Hepatocyte (in vitro differentiated cells): ENCODE data around the gene RAD51D. TPM values are rescaled to one million over a fixed set of nuclear protein-coding genes. Genes with fewer than 3 reads are reported as not detected.

Experiments used
- DNase-seq: peaks from one replicate; pipeline ENCODE4 v3.0.0-alpha.2; 2016; ENCODE audit warnings: low spot score
- H2AFZ ChIP-seq: fragments of 200-600 bp; sonication (generic); 2 replicates; pipeline ENCODE4 v1.6.0; 2016; ENCODE audit warnings: antibody characterized with exemption, mild to moderate bottlenecking
- H3K27ac ChIP-seq: fragments of 200-600 bp; sonication (generic); 2 replicates; pipeline ENCODE4 v1.5.1; 2016; ENCODE audit warnings: mild to moderate bottlenecking
- H3K27me3 ChIP-seq: fragments of 200-600 bp; sonication (generic); 2 replicates; pipeline ENCODE4 v1.6.1; 2016
- H3K36me3 ChIP-seq: fragments of 200-600 bp; sonication (generic); replicated peaks from 2 replicates; pipeline ENCODE4 v1.5.1; 2016; ENCODE audit warnings: low read depth; ENCODE audit not compliant: insufficient read depth
- H3K4me1 ChIP-seq: fragments of 200-600 bp; sonication (generic); 2 replicates; pipeline ENCODE4 v1.5.1; 2016; ENCODE audit warnings: mild to moderate bottlenecking, moderate library complexity; ENCODE audit not compliant: insufficient read depth
- H3K4me2 ChIP-seq: fragments of 200-600 bp; sonication (generic); 2 replicates; pipeline ENCODE4 v1.6.0; 2016
- H3K4me3 ChIP-seq: fragments of 200-600 bp; sonication (generic); 2 replicates; pipeline ENCODE4 v1.5.1; 2016; ENCODE audit warnings: mild to moderate bottlenecking
- H3K79me2 ChIP-seq: fragments of 200-600 bp; sonication (generic); 2 replicates; pipeline ENCODE4 v1.6.0; 2017; ENCODE audit warnings: mild to moderate bottlenecking
- H3K9me2 ChIP-seq: fragments of 200-600 bp; sonication (generic); replicated peaks from 2 replicates; pipeline ENCODE4 v1.6.0; 2017; ENCODE audit warnings: mild to moderate bottlenecking; ENCODE audit not compliant: insufficient read depth
- H3K9me3 ChIP-seq: fragments of 200-600 bp; sonication (generic); 2 replicates; pipeline ENCODE4 v1.5.1; 2016; ENCODE audit warnings: low read depth, mild to moderate bottlenecking
- H4K20me1 ChIP-seq: fragments of 200-600 bp; sonication (generic); 2 replicates; pipeline ENCODE4 v1.6.0; 2016; ENCODE audit warnings: mild to moderate bottlenecking; ENCODE audit not compliant: insufficient read depth, poor library complexity, severe bottlenecking
- EZH2 ChIP-seq: fragments of 200-600 bp; sonication (generic); IDR thresholded peaks from 2 replicates; pipeline ENCODE4 v1.6.1; 2016; ENCODE audit warnings: antibody characterized with exemption, mild to moderate bottlenecking, borderline replicate concordance
- EZH2phosphoT487 ChIP-seq: fragments of 200-600 bp; sonication (generic); IDR thresholded peaks from one replicate; pipeline ENCODE4 v1.6.1; 2018; ENCODE audit warnings: antibody characterized with exemption, mild to moderate bottlenecking, low read depth, moderate library complexity; ENCODE audit not compliant: unreplicated experiment, severe bottlenecking
- WGBS: methylation state at CpG from one replicate; pipeline ENCODE4 v1.1.6; 2016; ENCODE audit warnings: low lambda C conversion rate; ENCODE audit errors: missing lambda C conversion rate; 5-methylcytosine and 5-hydroxymethylcytosine counted together
- polyA plus RNA-seq: library from polyadenylated mRNA; unstranded; fragments of >200 nt; fragmentation: Nextera tagmentation; extraction: Ambion mirVana; gene quantifications from 2 replicates; pipeline ENCODE4 v1.2.1, GENCODE V29; 2016
- total RNA-seq: library from RNA; depleted of rRNA; stranded (reverse); fragments of >200 nt; gene quantifications from 2 replicates; pipeline ENCODE4 v1.2.3, GENCODE V29; 2014
- TF ChIP-seq, protein P1 (sequence below): fragments of 200-600 bp; sonication (generic); IDR thresholded peaks from 2 replicates; pipeline ENCODE4 v1.5.1; 2016; ENCODE audit warnings: antibody characterized with exemption, mild to moderate bottlenecking; ENCODE audit not compliant: poor library complexity

The RAD51D gene
- total and polyA plus RNA-seq, 2 experiments from 2014 or later: 7.1 to 9.9 TPM

DNA sequence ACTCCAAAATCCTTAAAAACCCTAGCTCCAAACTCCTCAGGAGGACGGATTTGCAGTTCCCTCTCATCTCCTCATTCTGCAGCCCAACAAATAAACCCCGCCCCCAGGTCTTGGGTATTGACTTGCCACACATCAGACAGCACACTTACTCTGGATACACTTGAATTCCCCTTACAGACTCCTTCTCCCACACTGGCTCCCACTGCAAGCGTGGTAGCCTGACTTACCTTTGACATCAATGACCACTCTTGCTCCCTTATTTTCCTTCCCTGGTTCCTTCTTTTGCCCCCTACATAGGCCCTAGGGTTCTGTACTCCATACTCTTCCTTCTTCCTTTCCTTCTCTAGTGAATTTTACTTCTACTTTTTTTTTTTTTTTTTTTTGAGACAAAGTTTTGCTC lies 63.6 kb downstream of the RAD51D start:
- Histone ChIP-seq H3K4me3 (no peak overlapping the region), H2AFZ (no peak overlapping the region), H3K27me3 (no peaks in the 10 kb centered on the region), H3K4me1 (peaks cover 18% of the 10 kb centered on the region), H3K9me2 (no peaks in the 10 kb centered on the region), H3K27ac (no peak overlapping the region), H3K9me3 (no peaks in the 10 kb centered on the region), H3K36me3 (no peaks in the 10 kb centered on the region), H3K79me2 (peaks cover 64% of the 10 kb centered on the region), H4K20me1 (no peaks in the 10 kb centered on the region), H3K4me2 (no peak overlapping the region)
- TF ChIP-seq EZH2phosphoT487 (no peak), EZH2 (no peak)
- TF ChIP-seq, protein P1, sequence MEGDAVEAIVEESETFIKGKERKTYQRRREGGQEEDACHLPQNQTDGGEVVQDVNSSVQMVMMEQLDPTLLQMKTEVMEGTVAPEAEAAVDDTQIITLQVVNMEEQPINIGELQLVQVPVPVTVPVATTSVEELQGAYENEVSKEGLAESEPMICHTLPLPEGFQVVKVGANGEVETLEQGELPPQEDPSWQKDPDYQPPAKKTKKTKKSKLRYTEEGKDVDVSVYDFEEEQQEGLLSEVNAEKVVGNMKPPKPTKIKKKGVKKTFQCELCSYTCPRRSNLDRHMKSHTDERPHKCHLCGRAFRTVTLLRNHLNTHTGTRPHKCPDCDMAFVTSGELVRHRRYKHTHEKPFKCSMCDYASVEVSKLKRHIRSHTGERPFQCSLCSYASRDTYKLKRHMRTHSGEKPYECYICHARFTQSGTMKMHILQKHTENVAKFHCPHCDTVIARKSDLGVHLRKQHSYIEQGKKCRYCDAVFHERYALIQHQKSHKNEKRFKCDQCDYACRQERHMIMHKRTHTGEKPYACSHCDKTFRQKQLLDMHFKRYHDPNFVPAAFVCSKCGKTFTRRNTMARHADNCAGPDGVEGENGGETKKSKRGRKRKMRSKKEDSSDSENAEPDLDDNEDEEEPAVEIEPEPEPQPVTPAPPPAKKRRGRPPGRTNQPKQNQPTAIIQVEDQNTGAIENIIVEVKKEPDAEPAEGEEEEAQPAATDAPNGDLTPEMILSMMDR: no peak
- DNase-seq: no peak
- 84% methylated on average over 3 of the region's 3 CpGs for whole genome bisulfite sequencing

DNA sequence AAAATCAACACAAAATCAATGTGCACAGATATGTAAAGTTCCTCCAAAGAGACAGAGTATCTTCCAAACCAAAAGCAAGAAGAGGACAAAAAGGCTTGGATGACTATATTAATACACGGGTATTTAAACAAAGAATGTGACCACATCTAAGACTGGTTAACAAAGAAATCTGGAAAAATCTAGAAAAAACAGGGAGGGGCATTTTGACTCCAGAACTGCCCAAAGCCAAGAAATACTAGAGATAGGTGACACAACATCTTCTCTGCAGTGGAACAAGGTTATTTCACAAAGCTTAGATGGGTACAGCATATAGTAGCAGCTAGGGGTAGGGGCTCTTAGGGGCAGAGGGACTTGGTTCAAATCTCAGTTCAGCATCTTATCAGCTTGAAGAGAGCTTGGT lies 66.5 kb downstream of the RAD51D start:
- no peak for DNase-seq
- no peak overlapping the region for H3K4me3 ChIP-seq
- no peaks in the 10 kb centered on the region for H3K36me3 ChIP-seq
- no peak overlapping the region for H3K4me2 ChIP-seq
- H4K20me1 ChIP-seq: peaks cover 10% of the 10 kb centered on the region
- TF ChIP-seq, protein P1: no peak
- TF ChIP-seq EZH2 (no peak), EZH2phosphoT487 (no peak)
- 97% methylated on average over 1 of the region's 1 CpG for WGBS
- H3K4me1 ChIP-seq: peaks cover 24% of the 10 kb centered on the region
- peak overlapping the region; percentile 80 for H3K27ac ChIP-seq
- no peak overlapping the region for H2AFZ ChIP-seq
- H3K9me2 ChIP-seq: no peaks in the 10 kb centered on the region
- H3K79me2 ChIP-seq: peaks cover 73% of the 10 kb centered on the region
- no peaks in the 10 kb centered on the region for H3K27me3 ChIP-seq
- H3K9me3 ChIP-seq: no peaks in the 10 kb centered on the region

DNA sequence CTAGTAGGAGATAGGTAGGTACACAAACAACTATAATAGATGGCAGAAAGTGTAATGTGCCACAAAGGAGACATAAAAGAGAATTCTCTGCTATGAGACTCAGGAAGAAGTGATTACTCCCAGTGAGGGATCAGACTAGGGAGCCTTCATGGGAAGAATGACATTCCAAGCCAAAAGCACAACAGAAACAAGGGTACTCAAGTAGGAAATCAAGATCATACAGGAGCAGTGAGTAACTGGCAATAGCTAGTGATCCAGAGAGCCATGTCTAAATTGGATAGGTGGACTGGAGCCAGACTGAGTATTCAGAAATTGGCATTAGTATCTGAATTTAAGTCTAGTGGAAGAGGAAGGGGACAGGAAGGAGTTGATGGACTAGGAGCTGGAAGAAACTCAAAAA lies 66.9 kb downstream of the RAD51D start:
- peak overlapping the region; percentile 80 for H3K27ac ChIP-seq
- DNase-seq: no peak
- no peaks in the 10 kb centered on the region for H3K9me3 ChIP-seq

More for the DNA sequence above, 66.9 kb downstream of the RAD51D start:
- TF ChIP-seq EZH2phosphoT487 (no peak), EZH2 (no peak)
- TF ChIP-seq, protein P1: no peak
- H4K20me1 ChIP-seq: peaks cover 10% of the 10 kb centered on the region
- H3K4me3 ChIP-seq: no peak overlapping the region
- no peak overlapping the region for H2AFZ ChIP-seq
- H3K9me2 ChIP-seq: no peaks in the 10 kb centered on the region
- peak overlapping the region; percentile 70 for H3K4me2 ChIP-seq
- H3K4me1 ChIP-seq: peaks cover 24% of the 10 kb centered on the region
- H3K27me3 ChIP-seq: no peaks in the 10 kb centered on the region
- peaks cover 75% of the 10 kb centered on the region for H3K79me2 ChIP-seq
- no peaks in the 10 kb centered on the region for H3K36me3 ChIP-seq
